HCT116 (cell line): ENCODE data around the gene HOXC13. TPM values are rescaled to one million over a fixed set of nuclear protein-coding genes. Genes with fewer than 3 reads are reported as not detected.

Experiments used
- ATAC-seq: fragments of 200-7000 bp; cut with Tn5 transposase; 2 replicates; pipeline ENCODE4 v1.9.1; 2020; ENCODE audit warnings: mild to moderate bottlenecking, moderate library complexity
- BruUV-seq: library from RNA; stranded (reverse); fragments of 400-500 nt; replicated peaks from 2 replicates; lab custom pipeline; 2021; lab: Mats Ljungman, UMichigan
- CTCF ChIA-PET: fragments of 300-600 bp; sonication (Branson Sonifier 250); formaldehyde crosslinking; loops from one replicate; lab custom pipeline; 2021; ENCODE audit warnings: antibody characterized with exemption; lab: Charles Lee
- POLR2A ChIA-PET: fragments of 300-600, 350-600 bp; sonication (Branson Sonifier 250); formaldehyde crosslinking; loops from one replicate; lab custom pipeline; 2021; ENCODE audit warnings: antibody characterized with exemption; lab: Charles Lee
- RAD21 ChIA-PET, 2 experiments: fragments of 300-600 bp; sonication (Branson Sonifier 250); formaldehyde crosslinking; loops; one replicate each; lab custom pipeline; 2023; ENCODE audit warnings: low total read pairs in 2 of 2; ENCODE audit not compliant: uncharacterized antibody in 2 of 2, unreplicated experiment in 2 of 2, low non-redundant PET in 1 of 2; lab: Charles Lee
- DNase-seq: peaks from one replicate; pipeline ENCODE4 v3.0.0-alpha.2; 2010; ENCODE audit warnings: low read depth, low spot score
- H2AFZ ChIP-seq: fragments of 200-600 bp; shearing (Covaris generic), sonication (generic); 2 replicates; pipeline ENCODE4 v1.6.1; 2017; ENCODE audit warnings: low read depth, mixed run types, mixed read lengths, antibody characterized with exemption, low read length; ENCODE audit not compliant: poor library complexity, severe bottlenecking
- H3K27ac ChIP-seq: 2 replicates; pipeline ENCODE4 v1.5.1; 2012; ENCODE audit warnings: low read depth, low read length
- H3K27me3 ChIP-seq: fragments of 200-600 bp; sonication (generic); 2 replicates; pipeline ENCODE4 v1.6.1; 2016; ENCODE audit warnings: mixed run types, low read length, mixed read lengths; ENCODE audit not compliant: insufficient read depth
- H3K36me3 ChIP-seq, 2 experiments: fragments of 200-500 bp in 1 of 2; fragments of 200-600 bp in 1 of 2; sonication (Bioruptor generic) in 1 of 2; sonication (generic) in 1 of 2; 2 replicates each; pipeline versions ENCODE4 v1.5.1 to v1.6.1; 2014 to 2016; ENCODE audit warnings: low read length in 2 of 2, inconsistent platforms in 1 of 2, mixed read lengths in 1 of 2, mixed run types in 1 of 2; ENCODE audit not compliant: insufficient read depth in 2 of 2, control insufficient read depth in 1 of 2
- H3K4me1 ChIP-seq, 2 experiments: fragments of 200-600 bp in 1 of 2; sonication (generic) in 1 of 2; 2 replicates each; pipeline versions ENCODE4 v1.5.1 to v1.6.1; 2012 to 2017; ENCODE audit warnings: low read length in 2 of 2, inconsistent platforms in 1 of 2, mild to moderate bottlenecking in 1 of 2, mixed read lengths in 1 of 2, mixed run types in 1 of 2, moderate library complexity in 1 of 2; ENCODE audit not compliant: insufficient read depth in 2 of 2, control insufficient read depth in 1 of 2
- H3K4me2 ChIP-seq: fragments of 200-600 bp; sonication (generic); 2 replicates; pipeline ENCODE4 v1.6.1; 2017; ENCODE audit warnings: mixed run types, low read length, mixed read lengths
- H3K4me3 ChIP-seq, 2 experiments: fragments of 200-600 bp in 1 of 2; sonication (generic) in 1 of 2; replicated peaks in 1 of 2; 2 replicates each; pipeline ENCODE4 v1.5.1; 2011 to 2016; ENCODE audit warnings: low read length in 2 of 2, control low read depth in 1 of 2, low read depth in 1 of 2, mild to moderate bottlenecking in 1 of 2, mixed read lengths in 1 of 2, mixed run types in 1 of 2
- H3K79me2 ChIP-seq: fragments of 200-600 bp; sonication (generic); 2 replicates; pipeline ENCODE4 v1.6.1; 2017; ENCODE audit warnings: mild to moderate bottlenecking, mixed run types, low read length, moderate library complexity, mixed read lengths; ENCODE audit not compliant: insufficient read depth
- H3K9ac ChIP-seq: fragments of 200-600 bp; sonication (generic); 2 replicates; pipeline ENCODE4 v1.6.1; 2016; ENCODE audit warnings: low read length, mixed read lengths
- H3K9me2 ChIP-seq: fragments of 200-600 bp; sonication (generic), shearing (Covaris generic); 2 replicates; pipeline ENCODE4 v1.6.1; 2017; ENCODE audit warnings: mixed run types, mild to moderate bottlenecking, moderate library complexity; ENCODE audit not compliant: insufficient read depth
- H3K9me3 ChIP-seq, 2 experiments: fragments of 200-500 bp in 1 of 2; fragments of 200-600 bp in 1 of 2; sonication (Bioruptor generic) in 1 of 2; sonication (generic) in 1 of 2; 2 replicates each; pipeline ENCODE4 v1.6.1; 2014 to 2017; ENCODE audit warnings: low read length in 2 of 2, mixed read lengths in 2 of 2, inconsistent platforms in 1 of 2, low read depth in 1 of 2, mild to moderate bottlenecking in 1 of 2, mixed run types in 1 of 2, moderate library complexity in 1 of 2; ENCODE audit not compliant: control insufficient read depth in 1 of 2, insufficient read depth in 1 of 2
- H4K20me1 ChIP-seq: fragments of 200-600 bp; sonication (generic), shearing (Covaris generic); 2 replicates; pipeline ENCODE4 v1.6.1; 2017; ENCODE audit warnings: mixed run types, mild to moderate bottlenecking, moderate library complexity; ENCODE audit not compliant: insufficient read depth
- CBX3 ChIP-seq: IDR thresholded peaks from 2 replicates; pipeline ENCODE4 v1.6.1; 2012; ENCODE audit warnings: low read depth
- EGR1 ChIP-seq: IDR thresholded peaks from 2 replicates; pipeline ENCODE4 v1.6.1; 2012; ENCODE audit warnings: low read depth
- EZH2 ChIP-seq: fragments of 200-600 bp; sonication (generic); IDR thresholded peaks from 2 replicates; pipeline ENCODE4 v1.6.1; 2017; ENCODE audit warnings: antibody characterized with exemption, mixed run types
- FOSL1 ChIP-seq: IDR thresholded peaks from 2 replicates; pipeline ENCODE4 v1.6.1; 2012; ENCODE audit warnings: low read depth
- JUND ChIP-seq: IDR thresholded peaks from 2 replicates; pipeline ENCODE4 v1.6.1; 2012
- POLR2AphosphoS5 ChIP-seq: IDR thresholded peaks from 2 replicates; pipeline ENCODE4 v1.6.1; 2011; ENCODE audit warnings: mild to moderate bottlenecking, low read depth, low read length, moderate library complexity
- RAD21 ChIP-seq: IDR thresholded peaks from 2 replicates; pipeline ENCODE4 v1.6.1; 2012; ENCODE audit warnings: low read depth, mild to moderate bottlenecking
- SIN3A ChIP-seq: IDR thresholded peaks from 2 replicates; pipeline ENCODE4 v1.6.1; 2012; ENCODE audit warnings: low read depth
- SRF ChIP-seq: IDR thresholded peaks from 2 replicates; pipeline ENCODE4 v1.6.1; 2012; ENCODE audit warnings: low read depth
- TCF7L2 ChIP-seq: IDR thresholded peaks from 2 replicates; pipeline ENCODE4 v1.7.0; 2011; ENCODE audit warnings: borderline replicate concordance, inconsistent platforms; ENCODE audit not compliant: insufficient read depth, insufficient read length; ENCODE audit errors: extremely low read depth
- YY1 ChIP-seq: IDR thresholded peaks from 2 replicates; pipeline ENCODE4 v1.6.1; 2011; ENCODE audit warnings: low read length, low read depth, moderate library complexity, mild to moderate bottlenecking; ENCODE audit not compliant: insufficient replicate concordance; ENCODE audit errors: extremely low read depth
- ZFX ChIP-seq: fragments of 450-650 bp; IDR thresholded peaks from 2 replicates; pipeline ENCODE4 v1.6.1; 2017
- ZNF274 ChIP-seq: fragments of 200-500 bp; sonication (Bioruptor generic); IDR thresholded peaks from 2 replicates; pipeline ENCODE4 v1.6.1; 2014; ENCODE audit warnings: mild to moderate bottlenecking, low read depth, low read length, inconsistent platforms
- intact Hi-C: fragments of 100-400 bp; cut with micrococcal nuclease; formaldehyde crosslinking; loops from 2 replicates; pipeline ENCODE4 v1.10.0; 2022
- total RNA-seq: library from RNA; stranded (reverse); gene quantifications from one replicate; pipeline ENCODE4 v1.2.1, GENCODE V29; 2021; ENCODE audit not compliant: unreplicated experiment
- TF ChIP-seq, protein P1 (sequence below), 3 experiments: fragments of 200-600 bp in 1 of 3; sonication (generic) in 1 of 3; IDR thresholded peaks in 2 of 3; conservative IDR thresholded peaks in 1 of 3; 2 replicates each; pipeline ENCODE4 v1.5.1; 2012 to 2017; ENCODE audit warnings: low read depth in 2 of 3, low read length in 2 of 3, antibody characterized with exemption in 1 of 3, borderline replicate concordance in 1 of 3, control low read depth in 1 of 3, mild to moderate bottlenecking in 1 of 3, mixed read lengths in 1 of 3, mixed run types in 1 of 3, moderate library complexity in 1 of 3; ENCODE audit not compliant: insufficient read depth in 1 of 3
- TF ChIP-seq, protein P2 (sequence below): IDR thresholded peaks from 2 replicates; pipeline ENCODE4 v1.6.1; 2011; ENCODE audit warnings: mild to moderate bottlenecking, low read length, moderate library complexity; ENCODE audit not compliant: insufficient replicate concordance; ENCODE audit errors: extremely low read depth
- TF ChIP-seq, protein P3 (sequence below): IDR thresholded peaks from 2 replicates; pipeline ENCODE4 v1.6.1; 2012

The HOXC13 gene
- total RNA-seq, 1 experiment from 2014 or later, result 3.8 TPM

DNA sequence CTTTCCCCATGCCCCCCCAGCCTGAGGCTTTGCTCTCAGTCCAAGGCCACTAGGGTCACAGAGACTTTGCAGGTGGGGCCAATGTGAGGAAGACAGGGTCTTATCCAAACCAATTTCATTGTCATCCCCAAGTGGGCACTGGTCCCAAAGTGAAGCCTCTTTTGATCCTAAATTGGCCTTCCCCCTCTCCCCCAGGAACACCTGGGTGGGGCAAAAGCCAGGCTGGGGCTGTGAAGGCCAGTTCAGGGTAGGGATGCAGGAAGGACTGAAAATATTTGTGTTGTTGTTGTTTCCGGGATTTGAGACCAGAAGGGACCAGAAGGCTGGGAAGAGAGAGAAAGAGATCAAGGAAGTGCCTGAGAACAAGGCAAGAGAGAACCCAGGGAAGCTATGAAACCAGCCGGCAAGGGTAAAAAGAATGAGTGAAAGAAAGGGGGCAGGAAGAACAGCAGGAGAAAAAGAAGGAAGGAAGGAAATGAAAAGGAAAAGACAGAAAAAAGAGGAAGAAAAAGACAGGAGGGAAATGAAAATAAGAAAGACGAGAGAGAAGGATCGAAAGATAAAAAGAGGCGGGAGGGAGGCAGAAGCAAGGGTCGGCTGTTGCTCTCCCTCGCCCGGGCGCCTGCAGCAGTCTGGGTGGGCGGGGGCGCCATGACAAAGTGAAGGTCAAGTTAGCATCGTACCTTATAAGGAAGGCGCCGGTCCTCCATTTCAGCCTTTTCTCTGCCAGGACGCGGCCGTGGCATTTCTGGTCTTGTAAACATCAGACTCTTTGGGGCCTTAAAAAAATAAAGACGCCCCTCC lies 26.9 kb downstream of the HOXC13 start:
- H3K36me3 ChIP-seq, result no peaks in the 10 kb centered on the region
- no peaks in the 10 kb centered on the region for H3K4me1 ChIP-seq
- no peaks in the 10 kb centered on the region for H3K9me3 ChIP-seq
- CTCF ChIA-PET, result no interaction called here
- H3K79me2 ChIP-seq, result no peaks in the 10 kb centered on the region
- H3K9ac ChIP-seq, result no peak overlapping the region
- no peak overlapping the region for H3K27ac ChIP-seq
- no peaks in the 10 kb centered on the region for H4K20me1 ChIP-seq
- no peak for ATAC-seq
- no peaks in the 10 kb centered on the region for H3K27me3 ChIP-seq
- intact Hi-C loops, result no loop called here
- no TSS peak for BruUV-seq
- RAD21 ChIA-PET, result no interaction called here
- no peak overlapping the region for H3K4me2 ChIP-seq
- no peak for DNase-seq
- TF ChIP-seq, protein P1, sequence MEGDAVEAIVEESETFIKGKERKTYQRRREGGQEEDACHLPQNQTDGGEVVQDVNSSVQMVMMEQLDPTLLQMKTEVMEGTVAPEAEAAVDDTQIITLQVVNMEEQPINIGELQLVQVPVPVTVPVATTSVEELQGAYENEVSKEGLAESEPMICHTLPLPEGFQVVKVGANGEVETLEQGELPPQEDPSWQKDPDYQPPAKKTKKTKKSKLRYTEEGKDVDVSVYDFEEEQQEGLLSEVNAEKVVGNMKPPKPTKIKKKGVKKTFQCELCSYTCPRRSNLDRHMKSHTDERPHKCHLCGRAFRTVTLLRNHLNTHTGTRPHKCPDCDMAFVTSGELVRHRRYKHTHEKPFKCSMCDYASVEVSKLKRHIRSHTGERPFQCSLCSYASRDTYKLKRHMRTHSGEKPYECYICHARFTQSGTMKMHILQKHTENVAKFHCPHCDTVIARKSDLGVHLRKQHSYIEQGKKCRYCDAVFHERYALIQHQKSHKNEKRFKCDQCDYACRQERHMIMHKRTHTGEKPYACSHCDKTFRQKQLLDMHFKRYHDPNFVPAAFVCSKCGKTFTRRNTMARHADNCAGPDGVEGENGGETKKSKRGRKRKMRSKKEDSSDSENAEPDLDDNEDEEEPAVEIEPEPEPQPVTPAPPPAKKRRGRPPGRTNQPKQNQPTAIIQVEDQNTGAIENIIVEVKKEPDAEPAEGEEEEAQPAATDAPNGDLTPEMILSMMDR (IDR thresholded peaks at IDR 0.05 in 2 of 3, conservative IDR thresholded peaks at IDR 0.05 in 1 of 3; ENCODE audit: borderline replicate concordance in 1 of 3, insufficient read depth in 1 of 3, low read depth in 2 of 3, low read length in 2 of 3), result no peak
- TF ChIP-seq EGR1 (no peak), ZNF274 (no peak), RAD21 (no peak), ZFX (no peak), TCF7L2 (no peak), JUND (no peak), FOSL1 (no peak), POLR2AphosphoS5 (no peak), YY1 (no peak), SIN3A (no peak), CBX3 (no peak), SRF (no peak), EZH2 (no peak)
- TF ChIP-seq, protein P2, sequence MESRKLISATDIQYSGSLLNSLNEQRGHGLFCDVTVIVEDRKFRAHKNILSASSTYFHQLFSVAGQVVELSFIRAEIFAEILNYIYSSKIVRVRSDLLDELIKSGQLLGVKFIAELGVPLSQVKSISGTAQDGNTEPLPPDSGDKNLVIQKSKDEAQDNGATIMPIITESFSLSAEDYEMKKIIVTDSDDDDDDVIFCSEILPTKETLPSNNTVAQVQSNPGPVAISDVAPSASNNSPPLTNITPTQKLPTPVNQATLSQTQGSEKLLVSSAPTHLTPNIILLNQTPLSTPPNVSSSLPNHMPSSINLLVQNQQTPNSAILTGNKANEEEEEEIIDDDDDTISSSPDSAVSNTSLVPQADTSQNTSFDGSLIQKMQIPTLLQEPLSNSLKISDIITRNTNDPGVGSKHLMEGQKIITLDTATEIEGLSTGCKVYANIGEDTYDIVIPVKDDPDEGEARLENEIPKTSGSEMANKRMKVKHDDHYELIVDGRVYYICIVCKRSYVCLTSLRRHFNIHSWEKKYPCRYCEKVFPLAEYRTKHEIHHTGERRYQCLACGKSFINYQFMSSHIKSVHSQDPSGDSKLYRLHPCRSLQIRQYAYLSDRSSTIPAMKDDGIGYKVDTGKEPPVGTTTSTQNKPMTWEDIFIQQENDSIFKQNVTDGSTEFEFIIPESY, result no peak
- TF ChIP-seq, protein P3, sequence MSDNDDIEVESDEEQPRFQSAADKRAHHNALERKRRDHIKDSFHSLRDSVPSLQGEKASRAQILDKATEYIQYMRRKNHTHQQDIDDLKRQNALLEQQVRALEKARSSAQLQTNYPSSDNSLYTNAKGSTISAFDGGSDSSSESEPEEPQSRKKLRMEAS, result no peak
- H3K4me3 ChIP-seq, result no peak overlapping the region
- no peaks in the 10 kb centered on the region for H3K9me2 ChIP-seq
- POLR2A ChIA-PET, result no interaction called here
- no peak overlapping the region for H2AFZ ChIP-seq
